Measurements from ENCODE around the gene PTPRN2. TPM values are rescaled to one million over a fixed set of nuclear protein-coding genes. Genes with fewer than 3 reads are reported as not detected.

Gene PTPRN2
- total and polyA plus RNA-seq, 2 donors (not counting 3 experiments of a cell fraction or from before 2014, with no cell fraction given): 0.62 to 0.88 TPM

DNA sequence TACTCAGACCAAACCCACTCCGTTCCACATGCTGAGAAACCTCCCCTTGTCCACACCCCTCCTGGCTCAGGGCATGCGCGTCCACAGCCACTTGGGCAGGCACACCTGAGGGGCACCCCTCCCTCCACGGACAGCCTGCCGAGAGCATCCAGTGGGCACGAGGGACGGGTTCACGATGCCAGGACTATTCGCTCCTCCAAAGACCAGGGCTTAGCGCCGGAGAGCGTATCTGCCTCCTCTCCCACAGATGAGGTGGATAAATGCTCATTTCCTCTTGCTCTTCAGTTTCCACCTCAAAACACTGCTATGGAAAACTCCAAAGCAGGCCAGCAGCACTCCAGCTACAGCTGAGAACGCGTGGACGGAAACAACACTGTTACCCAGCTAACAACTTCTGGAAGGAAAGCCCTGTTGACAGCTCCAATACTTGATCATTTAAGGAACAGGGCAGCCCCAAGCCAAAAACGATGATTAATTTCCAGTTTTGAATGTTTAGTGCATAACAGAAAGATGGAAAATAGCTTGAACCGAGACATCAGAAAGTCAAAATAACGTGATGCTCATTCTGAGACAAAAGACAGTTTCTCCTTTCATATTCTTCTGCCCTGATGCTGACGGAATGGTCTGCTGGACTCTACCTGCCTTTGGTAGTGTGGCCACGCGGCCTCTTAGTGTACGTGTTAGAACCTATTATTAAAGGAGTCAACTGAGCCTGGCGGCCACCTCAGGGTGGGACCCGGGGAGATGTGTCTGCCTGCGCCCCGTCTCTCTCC is 1046.1 kb downstream of the PTPRN2 start:
- Histone ChIP-seq H3K9me3 (replicated peaks; ENCODE audit: control insufficient read depth, insufficient read depth, low read length) (no peaks in the 10 kb centered on the region), H3K9ac (replicated peaks; ENCODE audit: extremely low read depth, insufficient read depth, low read length) (no peak overlapping the region), H3K4me2 (ENCODE audit: insufficient read depth, low read length) (no peak overlapping the region), H4K20me1 (replicated peaks; ENCODE audit: control insufficient read depth, extremely low read depth, insufficient read depth, low read length) (no peaks in the 10 kb centered on the region), H3K4me3 (replicated peaks in 1 of 3; ENCODE audit: insufficient read depth in 1 of 3, low read depth in 1 of 3, low read length in 3 of 3) (no peak overlapping the region), H3K9me1 (replicated peaks; ENCODE audit: control insufficient read depth, extremely low read depth, insufficient read depth, low read length) (no peaks in the 10 kb centered on the region), H2AFZ (ENCODE audit: low read depth, low read length) (no peak overlapping the region), H3K27ac (ENCODE audit: insufficient read depth, low read depth, low read length) (no peak overlapping the region), H3K36me3 (ENCODE audit: control insufficient read depth in 2 of 2, extremely low read depth in 1 of 2, insufficient read depth in 2 of 2, low read length in 2 of 2) (no peaks in the 10 kb centered on the region), H3K79me2 (ENCODE audit: control insufficient read depth, insufficient read depth, low read length) (no peaks in the 10 kb centered on the region), H3K27me3 (ENCODE audit: control insufficient read depth in 2 of 2, insufficient read depth in 2 of 2, low read length in 2 of 2) (no peaks in the 10 kb centered on the region), H3K4me1 (ENCODE audit: control insufficient read depth, extremely low read depth, insufficient read depth, low read length) (no peaks in the 10 kb centered on the region)
- dilution Hi-C loops (cut with MboI; ENCODE audit: extremely low pct_ligation_motif_present, low sequenced_read_pairs) (no loop called here), intact Hi-C loops (cut with micrococcal nuclease) (no loop called here)
- CTCF ChIA-PET: no interaction called here
- FAIRE-seq: no peak
- BruUV-seq (replicated peaks): no TSS peak
- no peak for DNase-seq (ENCODE audit: low read depth, low spot score)
- no peak for TF ChIP-seq JUN (IDR thresholded peaks at IDR 0.05; ENCODE audit: borderline replicate concordance, insufficient read depth, insufficient read length, low read depth)
- POLR2A ChIA-PET: no interaction called here

DNA sequence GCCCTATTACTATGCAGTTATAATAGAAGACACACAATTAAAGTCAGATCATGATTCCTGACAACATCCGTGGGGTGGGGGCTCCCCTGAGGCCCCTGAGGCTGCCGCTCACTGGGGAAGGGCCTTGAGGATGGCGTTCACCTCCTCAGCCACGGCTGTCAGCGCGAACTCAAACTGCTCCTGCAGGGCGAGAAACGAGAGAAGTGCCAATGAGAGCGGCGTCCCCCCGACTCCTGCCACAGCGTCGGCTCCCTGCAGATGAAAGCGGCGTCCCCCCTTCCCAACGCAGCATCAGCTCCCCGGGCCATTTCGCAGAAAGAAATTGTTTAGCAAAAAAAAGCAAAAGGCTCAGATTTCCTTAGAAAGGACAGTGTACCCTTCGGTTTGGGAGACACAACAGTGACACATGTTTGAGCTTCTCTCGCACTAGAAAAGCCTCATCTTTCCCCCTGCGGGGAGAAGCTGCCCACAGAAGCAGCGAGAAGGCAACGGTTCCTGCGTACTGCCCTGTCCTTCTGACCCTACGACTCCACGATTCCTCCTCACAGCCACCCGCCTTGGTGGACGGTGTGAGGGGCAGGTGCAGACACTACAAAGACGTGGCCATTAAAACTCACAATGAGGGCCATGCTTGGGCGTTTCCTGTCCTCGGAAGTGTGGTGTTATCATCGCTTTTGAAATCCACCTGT is 1046.9 kb downstream of the PTPRN2 start:
- CTCF ChIA-PET: no interaction called here

More for the DNA sequence above, 1046.9 kb downstream of the PTPRN2 start:
- no peaks in the 10 kb centered on the region for H3K9me3 ChIP-seq (replicated peaks; ENCODE audit: control insufficient read depth, insufficient read depth, low read length)
- no peak overlapping the region for H3K4me3 ChIP-seq (replicated peaks in 1 of 3; ENCODE audit: insufficient read depth in 1 of 3, low read depth in 1 of 3, low read length in 3 of 3)
- no peaks in the 10 kb centered on the region for H3K36me3 ChIP-seq (ENCODE audit: control insufficient read depth in 2 of 2, extremely low read depth in 1 of 2, insufficient read depth in 2 of 2, low read length in 2 of 2)
- FAIRE-seq: no peak
- no TSS peak for BruUV-seq (replicated peaks)
- no peak overlapping the region for H2AFZ ChIP-seq (ENCODE audit: low read depth, low read length)
- no peak overlapping the region for H3K9ac ChIP-seq (replicated peaks; ENCODE audit: extremely low read depth, insufficient read depth, low read length)
- H3K27me3 ChIP-seq (ENCODE audit: control insufficient read depth in 2 of 2, insufficient read depth in 2 of 2, low read length in 2 of 2): no peaks in the 10 kb centered on the region
- H3K79me2 ChIP-seq (ENCODE audit: control insufficient read depth, insufficient read depth, low read length): no peaks in the 10 kb centered on the region
- H3K4me2 ChIP-seq (ENCODE audit: insufficient read depth, low read length): no peak overlapping the region
- no peaks in the 10 kb centered on the region for H3K4me1 ChIP-seq (ENCODE audit: control insufficient read depth, extremely low read depth, insufficient read depth, low read length)
- H4K20me1 ChIP-seq (replicated peaks; ENCODE audit: control insufficient read depth, extremely low read depth, insufficient read depth, low read length): no peaks in the 10 kb centered on the region
- H3K9me1 ChIP-seq (replicated peaks; ENCODE audit: control insufficient read depth, extremely low read depth, insufficient read depth, low read length): no peaks in the 10 kb centered on the region
- POLR2A ChIA-PET: no interaction called here
- H3K27ac ChIP-seq (ENCODE audit: insufficient read depth, low read depth, low read length): no peak overlapping the region
- DNase-seq (ENCODE audit: low read depth, low spot score): no peak
- intact Hi-C loops (cut with micrococcal nuclease) (no loop called here), dilution Hi-C loops (cut with MboI; ENCODE audit: extremely low pct_ligation_motif_present, low sequenced_read_pairs) (no loop called here)
- TF ChIP-seq, protein P1, sequence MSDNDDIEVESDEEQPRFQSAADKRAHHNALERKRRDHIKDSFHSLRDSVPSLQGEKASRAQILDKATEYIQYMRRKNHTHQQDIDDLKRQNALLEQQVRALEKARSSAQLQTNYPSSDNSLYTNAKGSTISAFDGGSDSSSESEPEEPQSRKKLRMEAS (IDR thresholded peaks at IDR 0.05; ENCODE audit: insufficient read depth, insufficient read length): no peak
- no peak for TF ChIP-seq POLR2AphosphoS5 (IDR thresholded peaks at IDR 0.05; ENCODE audit: insufficient read depth, low read depth, low read length)
- TF ChIP-seq, protein P2, sequence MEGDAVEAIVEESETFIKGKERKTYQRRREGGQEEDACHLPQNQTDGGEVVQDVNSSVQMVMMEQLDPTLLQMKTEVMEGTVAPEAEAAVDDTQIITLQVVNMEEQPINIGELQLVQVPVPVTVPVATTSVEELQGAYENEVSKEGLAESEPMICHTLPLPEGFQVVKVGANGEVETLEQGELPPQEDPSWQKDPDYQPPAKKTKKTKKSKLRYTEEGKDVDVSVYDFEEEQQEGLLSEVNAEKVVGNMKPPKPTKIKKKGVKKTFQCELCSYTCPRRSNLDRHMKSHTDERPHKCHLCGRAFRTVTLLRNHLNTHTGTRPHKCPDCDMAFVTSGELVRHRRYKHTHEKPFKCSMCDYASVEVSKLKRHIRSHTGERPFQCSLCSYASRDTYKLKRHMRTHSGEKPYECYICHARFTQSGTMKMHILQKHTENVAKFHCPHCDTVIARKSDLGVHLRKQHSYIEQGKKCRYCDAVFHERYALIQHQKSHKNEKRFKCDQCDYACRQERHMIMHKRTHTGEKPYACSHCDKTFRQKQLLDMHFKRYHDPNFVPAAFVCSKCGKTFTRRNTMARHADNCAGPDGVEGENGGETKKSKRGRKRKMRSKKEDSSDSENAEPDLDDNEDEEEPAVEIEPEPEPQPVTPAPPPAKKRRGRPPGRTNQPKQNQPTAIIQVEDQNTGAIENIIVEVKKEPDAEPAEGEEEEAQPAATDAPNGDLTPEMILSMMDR (IDR thresholded peaks at IDR 0.05; ENCODE audit: extremely low read depth in 1 of 2, insufficient read depth in 1 of 2, low read depth in 1 of 2, low read length in 2 of 2): no peak
- TF ChIP-seq JUN (IDR thresholded peaks at IDR 0.05; ENCODE audit: borderline replicate concordance, insufficient read depth, insufficient read length, low read depth): no peak
- no peak for TF ChIP-seq GATA2 (IDR thresholded peaks at IDR 0.05; ENCODE audit: insufficient read depth, insufficient read length, low read depth, low read length)
- no peak for TF ChIP-seq EZH2 (IDR thresholded peaks at IDR 0.05; ENCODE audit: borderline replicate concordance, low read depth, low read length, severe bottlenecking)
- TF ChIP-seq MYC (IDR thresholded peaks at IDR 0.05; ENCODE audit: low read depth, low read length): no peak
- TF ChIP-seq POLR2A (IDR thresholded peaks at IDR 0.05; ENCODE audit: low read depth, low read length): no peak
- no peak for TF ChIP-seq FOS (IDR thresholded peaks at IDR 0.05; ENCODE audit: borderline replicate concordance, insufficient read depth, low read length)

Measured in endothelial cell of umbilical vein (primary cell).